ENCODE results near the gene ICAM2.
"Not testable (repeated sequence)": the region's sequence is repeated elsewhere in the genome, so short reads cannot be mapped to it uniquely, and the experiment has no call there.

The ICAM2 gene

DNA sequence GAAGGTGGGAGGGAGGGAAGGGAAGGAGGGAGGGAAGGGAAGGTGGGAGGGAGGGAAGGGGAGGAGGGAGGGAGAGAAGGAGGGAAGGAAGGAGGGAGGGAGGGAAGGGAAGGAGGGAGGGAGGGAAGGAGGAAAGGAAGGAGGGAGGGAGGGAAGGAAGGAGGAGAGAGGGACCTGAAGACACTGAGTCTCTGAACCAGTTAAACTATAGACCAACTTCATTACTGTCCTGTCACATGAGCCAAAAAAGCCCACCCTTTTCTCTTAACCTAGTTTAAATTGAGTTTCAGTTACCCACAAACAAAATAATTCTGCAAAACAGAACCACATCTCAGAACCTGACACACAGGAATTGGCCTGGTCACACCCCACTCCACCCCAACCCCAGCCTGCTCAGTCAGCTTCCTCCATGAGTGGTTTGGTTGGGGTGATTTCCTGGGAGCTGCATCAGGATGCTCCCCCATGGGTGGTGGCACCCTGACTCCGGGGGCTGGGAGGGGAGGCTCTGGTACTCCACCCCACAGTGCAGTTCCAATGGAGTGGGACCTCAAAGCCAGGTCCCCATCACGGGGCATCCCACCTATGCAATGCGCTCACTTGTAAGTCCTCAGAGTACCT is 27.0 kb downstream of the ICAM2 start:
- DNase-seq = no peak

DNA sequence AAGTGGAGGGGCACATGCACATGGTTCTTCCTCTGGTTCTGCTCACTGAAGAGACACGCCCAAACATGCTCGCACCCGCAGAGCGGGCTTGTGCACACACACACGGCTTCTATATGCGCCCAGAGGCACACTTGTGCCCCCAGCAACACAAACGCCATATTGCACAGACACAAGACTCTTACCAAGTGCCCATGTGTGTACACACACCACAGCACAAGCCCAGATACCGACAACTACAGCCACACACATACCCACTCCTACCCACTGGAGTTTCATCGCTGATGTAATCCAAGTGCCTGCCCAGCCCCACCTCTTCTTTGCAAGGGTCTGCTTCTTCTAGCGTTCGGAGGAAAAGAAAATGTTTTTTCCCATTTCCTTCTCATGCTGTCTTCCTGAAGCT is 28.8 kb downstream of the ICAM2 start:
- no peak for DNase-seq

DNA sequence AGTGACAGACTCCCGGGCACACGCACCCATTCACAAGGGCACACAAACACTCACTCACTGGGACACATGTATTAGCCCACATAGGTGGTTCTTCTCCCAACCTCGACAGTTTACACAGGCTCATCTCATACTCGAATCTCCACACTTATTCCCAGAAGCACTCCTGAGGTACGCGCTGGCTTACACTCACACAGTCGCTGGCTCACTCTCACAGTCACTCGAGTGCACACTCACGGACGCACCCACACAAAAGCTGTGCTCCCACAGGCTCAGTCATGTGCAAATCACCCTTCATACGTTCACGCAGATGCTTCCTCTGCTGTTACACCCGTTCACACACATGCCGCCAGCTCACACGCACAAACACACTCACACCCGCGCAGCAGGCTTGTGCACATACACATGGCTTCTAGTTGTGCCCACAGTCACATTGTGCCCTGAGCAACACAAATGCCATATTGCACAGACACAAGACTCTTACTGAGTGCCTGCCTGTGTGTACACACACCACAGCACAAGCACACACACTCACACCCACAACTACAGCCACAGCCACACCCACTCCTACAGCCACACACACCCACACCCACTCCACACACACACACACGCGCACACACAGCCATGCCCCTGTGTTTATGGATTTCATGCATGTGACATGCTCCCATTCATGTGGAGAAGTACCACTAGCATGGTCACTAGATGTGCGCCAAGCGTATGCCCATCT is 30.6 kb downstream of the ICAM2 start:
- no peak for DNase-seq

DNA sequence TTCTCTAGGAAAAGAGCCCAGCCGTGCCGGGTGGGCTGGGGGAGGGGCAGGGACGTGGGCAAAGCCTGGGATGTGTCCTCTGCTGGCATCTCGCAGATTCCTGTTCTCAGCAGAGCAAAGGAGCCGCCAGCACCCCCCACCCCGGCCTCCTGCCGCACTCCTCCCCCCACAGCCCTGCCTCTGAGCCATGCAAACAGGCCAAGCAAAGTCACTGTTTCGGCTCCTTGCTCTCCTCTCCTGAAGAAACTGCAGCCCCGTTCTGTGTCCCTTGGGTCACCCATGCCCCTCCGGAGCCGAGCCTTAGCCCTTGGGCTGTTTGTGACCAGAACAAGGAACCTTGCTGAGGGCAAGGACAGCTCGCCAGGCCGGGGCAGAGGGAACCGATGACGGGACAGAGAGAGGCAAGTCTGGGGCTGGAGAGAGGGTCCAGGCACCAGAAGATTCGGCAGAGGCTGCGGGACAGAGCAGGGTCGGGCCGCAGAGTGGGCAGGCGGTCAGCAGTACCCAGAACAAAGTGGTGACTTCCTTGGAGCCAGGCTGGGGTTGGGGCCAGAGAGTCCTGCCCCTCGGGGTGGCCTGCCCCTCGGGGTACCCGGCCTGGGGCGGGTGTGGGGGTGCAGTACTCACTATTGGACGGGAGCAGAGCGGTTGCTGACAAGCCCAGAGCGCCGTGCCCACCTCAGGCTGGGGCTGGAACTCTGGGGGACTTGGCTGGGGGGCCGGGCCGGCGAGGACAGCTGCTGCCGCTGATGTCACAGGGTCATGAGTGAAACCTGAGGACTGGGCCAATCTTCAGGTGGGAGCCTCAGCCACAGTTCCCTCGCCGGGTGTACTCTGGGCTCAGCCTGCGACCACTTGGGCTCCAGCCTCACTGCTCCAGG is 31.5 kb downstream of the ICAM2 start:
- DNase-seq = no peak

DNA sequence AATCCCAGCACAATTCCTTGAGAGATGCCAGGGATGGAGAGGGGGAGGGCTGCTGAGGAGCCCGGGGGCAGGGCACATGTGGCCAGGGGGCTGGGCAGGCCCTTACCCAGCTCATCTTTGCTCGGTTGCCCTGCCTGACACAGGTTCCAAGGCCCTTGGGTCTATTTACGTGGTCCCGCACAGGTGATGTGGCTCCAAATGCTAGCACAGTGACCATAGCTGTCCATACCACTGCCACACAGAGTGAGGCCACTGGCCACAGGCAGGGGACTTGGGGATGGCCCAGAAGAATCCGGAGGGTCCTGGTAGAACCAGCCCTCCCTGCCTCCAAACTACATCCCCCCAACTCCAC is 32.3 kb downstream of the ICAM2 start:
- DNase-seq = no peak

DNA sequence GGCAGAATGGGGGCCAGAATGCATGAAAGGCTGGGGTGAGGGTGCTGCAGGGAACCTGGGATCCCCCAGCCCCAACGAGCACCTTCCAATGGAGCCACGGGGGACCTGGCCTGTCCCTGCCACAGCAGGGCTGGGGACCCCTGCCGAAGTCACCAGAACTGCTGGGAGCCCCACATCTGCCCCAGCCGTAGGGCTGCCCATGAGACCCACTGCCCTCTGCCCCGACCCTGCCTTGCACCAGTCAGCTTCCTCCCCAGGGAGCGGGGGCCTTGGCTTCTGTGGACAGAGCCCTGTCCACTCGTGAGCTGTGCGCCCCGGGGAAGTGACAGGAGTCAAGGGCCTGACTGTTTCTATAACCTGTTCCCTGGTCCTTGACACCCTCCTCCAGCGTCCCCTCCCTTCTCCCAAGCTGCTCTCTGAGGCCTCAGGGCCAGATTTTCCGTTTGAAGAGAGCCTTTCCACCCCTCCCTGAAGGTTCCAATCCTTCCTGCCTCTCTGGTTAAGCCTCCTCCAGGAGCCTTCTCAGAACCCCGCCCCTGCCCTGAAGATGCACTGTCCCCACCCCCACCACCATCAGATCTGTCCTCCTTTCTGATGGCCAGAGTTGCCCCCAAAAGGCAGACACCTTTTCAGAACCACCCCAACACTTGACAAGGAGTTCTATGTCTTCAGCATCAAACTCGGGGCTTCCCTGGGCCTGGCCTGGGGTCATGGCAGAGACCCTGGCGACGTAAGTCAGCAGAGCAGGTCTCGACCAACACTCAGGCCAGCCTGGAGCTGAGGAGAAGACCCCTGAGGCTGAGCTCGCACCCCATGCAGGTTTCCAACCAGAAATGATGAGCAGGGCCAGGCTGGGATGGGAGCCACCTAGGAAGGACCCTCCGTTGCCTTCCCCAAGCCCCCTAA is 33.0 kb downstream of the ICAM2 start:
- DNase-seq = no peak

DNA sequence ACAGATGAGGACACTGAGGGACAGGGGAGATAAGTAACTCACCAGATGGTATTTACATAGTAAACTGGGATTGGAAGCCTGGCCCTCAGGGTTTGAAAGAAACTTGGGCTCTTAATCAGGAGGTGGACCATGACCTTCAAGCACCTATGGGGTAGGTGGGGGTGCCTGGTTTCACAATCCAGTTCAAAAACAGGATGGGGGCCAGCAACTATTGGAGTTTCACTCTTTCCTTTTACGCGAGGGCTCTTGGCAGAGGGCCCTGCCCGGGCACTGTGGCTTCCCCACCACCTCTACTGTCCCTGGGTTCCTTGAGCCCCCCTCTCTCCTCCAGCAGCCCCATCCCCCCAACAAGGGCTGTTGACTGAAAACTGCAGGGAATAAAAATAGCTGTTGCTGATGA is 33.6 kb downstream of the ICAM2 start:
- no peak for DNase-seq

DNA sequence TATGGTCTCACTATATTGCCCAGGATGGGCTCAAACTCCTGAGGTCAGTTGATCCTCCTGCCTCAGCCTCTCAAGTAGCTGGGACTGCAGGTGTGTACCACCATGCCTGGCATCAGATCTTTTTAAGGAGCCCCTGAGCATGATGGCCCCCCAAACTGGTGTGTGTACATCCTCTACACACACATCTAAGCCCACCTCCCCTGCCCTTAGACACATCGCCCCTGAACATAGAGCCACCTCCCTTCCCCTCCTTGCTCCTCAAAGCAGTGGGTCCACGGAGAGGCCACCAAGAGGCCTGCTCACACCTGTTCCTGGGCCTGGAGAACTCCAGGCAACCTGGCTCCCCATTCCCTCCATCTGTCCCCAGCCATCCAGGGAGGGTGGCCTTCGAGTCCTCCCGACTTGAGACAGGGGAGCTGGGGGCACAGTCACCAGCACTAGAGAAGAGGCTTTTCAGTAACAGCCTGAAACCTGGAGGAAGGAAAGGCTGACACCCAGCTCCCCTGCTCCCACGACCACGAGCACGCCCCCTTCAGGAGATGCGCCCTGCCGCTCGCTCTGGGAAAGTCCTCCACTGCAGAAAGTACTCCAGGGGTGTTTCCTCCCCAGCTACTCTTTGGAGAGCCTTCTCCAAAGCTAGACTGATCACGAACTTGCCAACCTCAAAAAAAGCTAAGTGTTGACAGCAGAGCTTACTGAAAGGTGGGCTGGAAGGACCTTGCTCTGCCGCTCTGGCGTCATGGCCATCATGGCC is 34.9 kb downstream of the ICAM2 start:
- no peak for DNase-seq

DNA sequence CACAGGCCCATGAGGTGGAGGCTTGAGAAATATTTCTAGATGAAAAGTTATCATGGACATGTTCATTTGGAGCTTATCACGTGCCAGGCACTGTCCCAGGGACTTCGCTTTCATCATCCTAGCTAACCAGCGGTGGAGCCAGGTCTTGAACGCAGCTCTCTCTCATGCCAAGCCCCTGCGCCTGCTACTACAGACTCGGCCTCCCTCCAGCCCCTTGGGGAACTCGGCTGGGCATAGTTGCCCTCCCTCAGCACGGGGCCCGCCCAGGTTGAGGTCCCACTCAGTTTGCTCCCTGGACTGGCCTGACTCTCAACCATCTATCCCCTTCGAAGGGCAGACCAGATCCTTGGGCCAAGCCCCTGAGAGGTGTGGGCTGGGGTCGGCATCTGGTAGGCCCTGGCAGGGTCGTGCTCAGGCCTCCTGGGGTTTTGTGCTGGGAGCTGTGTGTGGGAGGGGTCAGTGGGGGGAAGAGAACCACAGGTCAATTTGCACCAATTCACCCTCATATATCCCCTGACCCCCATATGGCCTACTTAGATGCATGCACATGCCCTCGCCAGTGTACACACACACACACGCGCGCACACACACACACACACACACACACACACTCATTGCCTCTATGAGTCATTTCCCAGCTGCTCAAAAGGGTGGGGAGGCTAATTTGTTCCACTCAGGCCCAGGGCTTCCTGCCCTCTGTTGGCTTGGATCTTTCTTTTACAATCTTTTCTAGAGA is 35.6 kb downstream of the ICAM2 start:
- DNase-seq = no peak

DNA sequence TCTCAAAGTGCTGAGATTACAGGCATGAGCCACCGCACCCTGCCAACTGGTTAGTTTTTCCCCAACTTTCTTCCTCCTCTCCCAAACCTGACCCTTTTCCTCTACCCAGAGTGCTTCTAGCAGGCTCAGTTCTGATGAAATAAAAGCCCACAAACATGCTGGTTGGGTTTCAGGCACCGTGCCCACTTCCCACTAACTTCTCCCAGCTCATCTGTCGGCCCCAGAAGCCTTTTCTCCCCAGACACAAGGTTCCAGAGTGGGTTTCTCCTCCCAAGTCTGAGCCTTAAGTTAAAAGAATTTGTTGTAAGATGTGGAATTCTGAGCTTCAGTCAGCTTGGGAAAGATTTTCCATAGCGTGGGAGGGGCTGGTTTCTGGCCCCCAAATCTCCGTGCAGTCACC is 36.2 kb downstream of the ICAM2 start:
- DNase-seq = no peak

DNA sequence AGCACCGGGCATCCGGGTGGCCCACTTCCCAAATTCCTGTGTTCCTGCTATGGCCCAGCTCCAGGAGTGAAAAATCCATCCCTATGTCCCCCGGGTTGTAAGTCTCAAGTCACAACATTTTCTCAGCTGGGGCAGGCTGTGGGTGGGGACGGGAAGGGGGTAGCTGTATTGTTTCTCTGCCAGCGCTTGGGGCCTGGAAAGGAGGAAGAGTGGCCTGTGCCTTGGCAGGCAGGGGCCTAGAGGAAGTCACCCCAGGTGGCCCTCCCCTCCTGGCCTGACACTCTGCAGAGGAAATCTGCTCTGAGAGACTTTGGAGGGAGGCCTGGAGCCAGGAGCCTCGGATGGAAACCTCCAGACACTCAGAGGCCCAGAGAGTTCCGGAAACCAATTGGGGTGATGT is 37.1 kb downstream of the ICAM2 start:
- DNase-seq = no peak

DNA sequence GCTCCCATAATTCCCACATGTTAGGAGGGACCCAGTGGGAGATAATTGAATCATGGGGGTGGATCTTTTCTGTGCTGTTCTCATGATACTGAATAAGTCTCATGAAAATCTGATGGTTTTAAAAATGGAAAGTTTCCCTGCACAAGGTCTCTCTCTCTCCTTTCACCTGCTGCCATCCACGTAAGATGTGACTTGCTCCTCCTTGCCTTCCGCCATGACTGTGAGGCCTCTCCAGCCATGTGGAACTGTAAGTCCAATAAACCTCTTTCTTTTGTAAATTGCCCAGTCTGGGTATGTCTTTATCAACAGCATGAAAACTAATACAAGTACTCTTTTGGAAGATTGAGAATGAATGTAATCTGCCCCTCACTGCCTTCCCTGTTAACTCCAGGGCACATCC is 37.8 kb downstream of the ICAM2 start:
- not testable (repeated sequence) for DNase-seq

DNA sequence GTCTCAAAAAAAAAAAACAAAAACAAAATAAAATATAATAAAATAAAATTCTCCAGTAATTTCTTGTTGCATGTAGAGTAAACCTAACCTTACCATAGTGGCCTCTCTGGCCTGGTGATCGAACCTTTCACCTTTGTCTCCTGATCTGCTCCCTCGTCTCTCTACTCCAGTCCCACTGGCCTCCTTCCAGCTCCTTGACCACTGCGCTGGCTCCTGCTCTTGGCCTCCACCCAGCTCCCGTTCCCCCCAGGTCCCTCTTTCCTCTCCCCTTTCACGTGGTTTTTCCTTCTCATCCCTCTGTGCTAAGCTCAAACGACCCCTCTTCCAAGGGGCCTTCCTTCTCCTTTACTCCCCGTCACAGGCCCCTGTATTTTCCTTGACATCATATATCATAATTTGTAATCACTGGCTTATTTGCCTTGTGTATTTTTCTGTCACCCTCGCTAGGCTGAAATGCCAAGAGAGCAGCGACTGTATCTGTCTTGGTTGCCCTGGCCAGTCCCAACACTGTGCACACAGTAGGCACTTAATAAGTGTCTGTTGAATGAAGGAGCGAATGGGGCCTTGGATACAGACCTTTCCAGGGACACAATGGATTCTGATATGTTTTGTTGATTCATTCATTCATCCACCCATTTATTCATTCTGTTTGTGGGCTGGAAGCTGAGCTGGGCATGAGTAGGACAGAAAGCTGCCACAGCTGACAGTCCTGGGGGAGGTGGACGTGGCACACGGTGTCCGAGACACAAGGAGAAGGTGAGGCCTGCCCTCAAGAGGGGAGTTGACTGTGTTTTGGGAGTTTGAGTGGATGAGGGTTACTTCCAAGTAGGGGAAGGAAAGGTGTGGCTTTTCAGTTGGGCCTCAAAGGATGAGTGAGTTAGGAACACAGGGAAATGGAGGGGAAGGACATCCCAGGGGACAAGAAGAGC is 41.9 kb downstream of the ICAM2 start:
- no peak for DNase-seq

DNA sequence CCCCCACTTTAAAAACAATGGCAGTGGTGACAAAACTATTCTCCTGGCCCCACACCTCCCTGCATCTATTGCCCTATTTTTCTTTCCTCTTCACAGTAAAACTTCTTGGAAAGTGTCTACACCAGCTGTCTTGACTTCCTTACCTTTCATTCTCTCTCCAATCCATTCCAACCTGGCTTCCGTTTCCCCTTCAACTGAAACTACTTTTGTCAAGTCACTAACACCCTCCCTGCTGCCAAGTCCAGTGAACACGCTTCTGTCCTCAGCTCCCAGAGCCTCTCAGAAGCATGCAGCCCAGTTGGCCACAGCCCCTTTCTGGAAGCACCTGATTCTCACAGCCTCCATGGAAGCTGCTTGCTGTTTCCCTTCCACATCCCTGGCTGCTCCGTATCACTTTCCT is 43.7 kb downstream of the ICAM2 start:
- DNase-seq = no peak

DNA sequence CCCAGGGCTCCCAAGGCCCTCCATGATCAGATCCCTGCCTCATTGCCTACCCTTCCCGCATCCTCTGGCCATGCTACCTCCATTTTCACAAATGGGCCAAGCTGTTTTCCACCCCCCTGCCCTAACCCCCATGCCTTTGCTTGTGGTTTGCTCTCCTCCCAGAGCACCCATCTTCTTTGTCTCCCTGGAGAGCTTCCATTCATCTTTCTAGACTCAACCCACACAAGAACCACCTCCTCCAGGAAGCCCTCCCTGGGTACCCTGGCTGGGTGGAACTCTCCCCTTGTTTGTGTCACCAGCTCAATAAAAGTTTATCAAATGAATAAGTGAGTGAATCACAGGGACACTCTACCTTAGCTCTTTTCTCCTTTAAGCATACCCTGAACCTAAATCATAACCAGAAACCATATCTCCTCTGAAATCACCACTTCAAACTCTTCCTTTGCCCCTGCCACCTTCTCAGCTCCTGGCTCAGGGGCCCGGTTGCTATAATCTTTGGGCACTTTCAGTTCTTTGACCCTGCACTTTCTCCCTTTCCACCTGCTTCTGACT is 44.8 kb downstream of the ICAM2 start:
- no peak for DNase-seq

DNA sequence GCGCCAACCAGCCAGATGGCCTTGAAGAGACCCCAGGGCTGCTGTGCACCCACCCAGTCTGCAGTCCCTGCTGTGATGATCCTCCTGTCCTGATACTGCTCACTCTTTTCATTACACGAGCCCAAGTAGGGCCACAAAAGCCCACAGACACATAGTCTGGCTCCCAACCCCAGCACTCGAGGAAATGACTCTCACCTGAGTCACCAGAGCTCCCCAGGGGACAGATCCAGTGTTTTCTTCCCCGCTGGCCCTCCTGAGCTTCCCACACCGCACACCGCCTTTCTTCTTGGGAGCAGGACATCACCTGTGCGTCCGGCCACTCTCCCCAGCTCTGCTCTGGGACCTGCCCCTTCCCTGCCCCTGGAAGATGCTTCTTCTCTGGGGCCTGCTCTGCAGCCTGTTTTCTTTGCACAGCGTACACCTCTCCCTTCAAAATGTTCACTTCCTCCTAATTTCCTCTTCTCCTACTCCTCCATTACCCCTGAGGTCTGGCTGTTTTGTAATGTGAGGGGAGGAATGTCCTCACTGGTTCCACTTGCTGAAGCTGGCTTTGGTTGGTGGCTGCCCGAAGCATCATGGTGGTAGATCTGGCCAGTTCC is 45.7 kb downstream of the ICAM2 start:
- DNase-seq = no peak

DNA sequence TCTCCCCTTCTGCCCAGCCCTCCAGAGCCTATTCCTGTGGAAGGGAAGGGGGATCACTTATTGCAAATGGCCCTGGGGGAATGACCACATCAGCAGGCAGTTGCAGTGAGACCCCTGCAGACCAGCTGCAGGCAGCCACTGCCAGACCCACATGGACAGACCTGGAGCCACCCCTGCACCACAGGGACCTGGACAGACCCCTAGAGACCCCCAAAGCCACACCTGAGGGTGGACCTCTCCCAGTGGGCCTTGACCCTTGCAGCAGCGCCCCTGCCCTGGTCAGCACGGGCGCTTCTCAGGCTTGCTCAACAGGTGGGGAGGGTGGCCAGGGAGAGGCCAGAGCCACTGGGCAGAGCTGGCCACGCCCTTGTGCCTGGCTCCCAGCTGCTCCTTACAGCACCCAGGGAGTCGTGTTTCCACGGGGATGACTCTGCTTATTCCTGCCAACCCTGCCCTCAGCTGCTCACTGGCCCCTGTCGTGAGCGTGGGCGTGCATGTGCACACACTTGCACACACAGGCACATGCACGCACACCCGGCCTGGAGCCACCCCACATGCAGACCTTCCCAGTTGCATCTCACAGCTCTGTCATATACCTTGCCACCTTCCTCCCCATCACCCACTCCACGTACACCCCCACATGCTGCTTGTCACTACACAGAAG is 46.4 kb downstream of the ICAM2 start:
- DNase-seq = no peak

DNA sequence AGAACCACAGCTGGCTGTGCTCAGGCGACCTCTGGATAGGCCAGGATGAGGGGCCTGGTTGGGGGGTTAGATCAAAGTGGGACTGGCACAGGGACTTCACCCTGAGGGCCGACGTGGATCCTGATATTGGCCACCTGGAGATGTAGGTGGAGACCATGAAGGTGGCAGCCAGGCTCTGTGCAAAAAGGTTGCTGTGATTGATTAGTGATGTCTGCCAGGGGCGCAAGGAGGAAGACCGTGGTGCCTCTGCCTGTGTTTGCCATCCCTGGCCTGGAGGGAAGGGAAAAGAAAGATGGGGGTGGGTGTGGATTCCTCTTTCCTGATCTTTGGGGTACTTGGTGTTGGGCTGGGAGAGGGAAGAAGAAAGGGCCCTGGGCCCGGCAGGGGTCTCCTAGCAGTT is 47.2 kb downstream of the ICAM2 start:
- no peak for DNase-seq

DNA sequence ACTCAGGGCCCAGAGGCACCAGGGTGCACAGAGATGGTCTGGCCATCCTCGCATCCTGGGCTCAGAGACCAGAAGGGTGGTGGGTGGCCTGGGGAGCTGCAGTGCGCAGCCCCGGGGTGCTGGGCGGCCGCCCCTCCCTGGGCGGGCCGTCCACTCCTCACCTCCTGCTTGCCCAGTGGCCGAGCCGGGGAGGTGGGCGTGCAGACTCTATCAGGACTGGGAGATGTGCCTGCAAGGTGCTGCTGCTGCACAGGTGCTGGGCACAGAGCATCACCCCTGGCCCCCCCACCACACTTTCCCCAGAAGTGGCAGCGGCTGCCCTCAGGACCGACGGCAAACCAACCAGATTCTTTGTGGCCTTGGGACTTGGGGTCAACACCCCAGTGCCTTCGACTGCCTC is 47.6 kb downstream of the ICAM2 start, which contains the start of gene SCN4A:
TSS of gene SCN4A (minus strand) at position 123 of the 400 bp plus-strand sequence. CDS start at position 46, 77 bp downstream.
- no peak for DNase-seq
